Inflammatory macrophage treated with lipopolysaccharide for 4 hours (primary cell): Measurements from ENCODE around the gene PTTG2.
"Not testable (repeated sequence)": the region's sequence is repeated elsewhere in the genome, so short reads cannot be mapped to it uniquely, and the experiment has no call there.

Experiments used
- DNase-seq: peaks from one replicate; pipeline ENCODE4 v3.0.0-alpha.2; 2020

Gene PTTG2

GRCh38 chr4:37960098-37960497 is at the start of gene PTTG2:
Gene PTTG2 (plus strand): TSS chr4:37960398. CDS start chr4:37960435, 37 bp downstream.
- DNase-seq: no peak

GRCh38 chr4:37914539-37914938 is 45.7 kb upstream of the PTTG2 start:
- no peak for DNase-seq

GRCh38 chr4:37917388-37917787 is 42.8 kb upstream of the PTTG2 start:
- no peak for DNase-seq

GRCh38 chr4:37918653-37919052 is 41.5 kb upstream of the PTTG2 start:
- no peak for DNase-seq

- DNase-seq: peak; percentile 57
Measured at GRCh38 chr4:37922328-37922727, 37.9 kb upstream of the PTTG2 start.

GRCh38 chr4:37923089-37923488 is 37.1 kb upstream of the PTTG2 start:
- not testable (repeated sequence) for DNase-seq

GRCh38 chr4:37924946-37925345 is 35.3 kb upstream of the PTTG2 start:
- no peak for DNase-seq

- no peak for DNase-seq
Measured at GRCh38 chr4:37927434-37927833, 32.8 kb upstream of the PTTG2 start.

GRCh38 chr4:37928426-37929416 is 31.5 kb upstream of the PTTG2 start:
- DNase-seq: no peak

GRCh38 chr4:37934096-37934495 is 26.1 kb upstream of the PTTG2 start:
- DNase-seq: no peak

GRCh38 chr4:37934609-37935008 is 25.6 kb upstream of the PTTG2 start:
- no peak for DNase-seq

GRCh38 chr4:37935026-37935425 is 25.2 kb upstream of the PTTG2 start:
- DNase-seq: peak; percentile 58

- DNase-seq: no peak
Measured at GRCh38 chr4:37936889-37937498, 23.2 kb upstream of the PTTG2 start.

GRCh38 chr4:37938208-37938607 is 22.0 kb upstream of the PTTG2 start:
- DNase-seq: no peak

- peak; percentile 82 for DNase-seq
Measured at GRCh38 chr4:37946503-37947179, 13.6 kb upstream of the PTTG2 start.

GRCh38 chr4:37948542-37948941 is 11.7 kb upstream of the PTTG2 start:
- DNase-seq: no peak

- DNase-seq: no peak
Measured at GRCh38 chr4:37949636-37950426, 10.4 kb upstream of the PTTG2 start.

GRCh38 chr4:37951461-37952352 is 8.5 kb upstream of the PTTG2 start:
- DNase-seq: peak; percentile 81

GRCh38 chr4:37953156-37953555 is 7.0 kb upstream of the PTTG2 start:
- no peak for DNase-seq

- DNase-seq: no peak
Measured at GRCh38 chr4:37953620-37954293, 6.4 kb upstream of the PTTG2 start.

- DNase-seq: no peak
Measured at GRCh38 chr4:37956941-37957340, 3.3 kb upstream of the PTTG2 start.
